ENCODE measurements around the gene SELP.

DNA sequence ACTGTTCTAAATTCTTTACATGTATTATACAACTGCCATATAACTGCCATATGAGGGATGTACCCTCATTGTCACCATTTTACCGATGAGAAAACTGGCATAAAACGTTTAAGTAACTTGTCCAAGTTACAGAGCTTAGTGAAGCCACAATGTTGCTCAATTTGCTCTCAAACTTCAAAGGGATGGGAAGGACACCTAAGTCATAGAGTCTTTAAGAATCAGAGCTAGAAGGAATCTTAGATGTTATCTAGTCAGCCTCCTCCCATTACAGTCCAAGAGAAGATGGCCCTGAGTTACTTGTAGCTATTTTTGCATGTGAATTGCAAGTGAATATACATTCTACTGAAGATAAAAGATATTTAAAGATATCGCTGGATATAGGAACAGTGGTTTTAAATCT is 49.8 kb upstream of the SELP start:
- TF ChIP-seq YY1 (IDR thresholded peaks at IDR 0.05) = no peak
- no peak for TF ChIP-seq CTCF (IDR thresholded peaks at IDR 0.05; ENCODE audit: low read depth, low read length, missing input control)
- TF ChIP-seq, protein P1, sequence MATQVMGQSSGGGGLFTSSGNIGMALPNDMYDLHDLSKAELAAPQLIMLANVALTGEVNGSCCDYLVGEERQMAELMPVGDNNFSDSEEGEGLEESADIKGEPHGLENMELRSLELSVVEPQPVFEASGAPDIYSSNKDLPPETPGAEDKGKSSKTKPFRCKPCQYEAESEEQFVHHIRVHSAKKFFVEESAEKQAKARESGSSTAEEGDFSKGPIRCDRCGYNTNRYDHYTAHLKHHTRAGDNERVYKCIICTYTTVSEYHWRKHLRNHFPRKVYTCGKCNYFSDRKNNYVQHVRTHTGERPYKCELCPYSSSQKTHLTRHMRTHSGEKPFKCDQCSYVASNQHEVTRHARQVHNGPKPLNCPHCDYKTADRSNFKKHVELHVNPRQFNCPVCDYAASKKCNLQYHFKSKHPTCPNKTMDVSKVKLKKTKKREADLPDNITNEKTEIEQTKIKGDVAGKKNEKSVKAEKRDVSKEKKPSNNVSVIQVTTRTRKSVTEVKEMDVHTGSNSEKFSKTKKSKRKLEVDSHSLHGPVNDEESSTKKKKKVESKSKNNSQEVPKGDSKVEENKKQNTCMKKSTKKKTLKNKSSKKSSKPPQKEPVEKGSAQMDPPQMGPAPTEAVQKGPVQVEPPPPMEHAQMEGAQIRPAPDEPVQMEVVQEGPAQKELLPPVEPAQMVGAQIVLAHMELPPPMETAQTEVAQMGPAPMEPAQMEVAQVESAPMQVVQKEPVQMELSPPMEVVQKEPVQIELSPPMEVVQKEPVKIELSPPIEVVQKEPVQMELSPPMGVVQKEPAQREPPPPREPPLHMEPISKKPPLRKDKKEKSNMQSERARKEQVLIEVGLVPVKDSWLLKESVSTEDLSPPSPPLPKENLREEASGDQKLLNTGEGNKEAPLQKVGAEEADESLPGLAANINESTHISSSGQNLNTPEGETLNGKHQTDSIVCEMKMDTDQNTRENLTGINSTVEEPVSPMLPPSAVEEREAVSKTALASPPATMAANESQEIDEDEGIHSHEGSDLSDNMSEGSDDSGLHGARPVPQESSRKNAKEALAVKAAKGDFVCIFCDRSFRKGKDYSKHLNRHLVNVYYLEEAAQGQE (IDR thresholded peaks at IDR 0.05) = no peak
- no peak for TF ChIP-seq HNF4G (IDR thresholded peaks at IDR 0.05)
- no peak for TF ChIP-seq GABPA (IDR thresholded peaks at IDR 0.05 in 1 of 2, conservative IDR thresholded peaks at IDR 0.05 in 1 of 2)
- TF ChIP-seq, protein P2, sequence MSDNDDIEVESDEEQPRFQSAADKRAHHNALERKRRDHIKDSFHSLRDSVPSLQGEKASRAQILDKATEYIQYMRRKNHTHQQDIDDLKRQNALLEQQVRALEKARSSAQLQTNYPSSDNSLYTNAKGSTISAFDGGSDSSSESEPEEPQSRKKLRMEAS (IDR thresholded peaks at IDR 0.05) = no peak

Data from liver (tissue), 3 donors.